T47D (cell line): ENCODE data around the gene SCGB1D2.

Experiments used
- DNase-seq, 2 experiments: peaks; one replicate each; pipeline versions ENCODE4 v3.0.0 to v3.0.0-alpha.2; 2011 to 2012; ENCODE audit warnings: low read depth in 1 of 2, low spot score in 1 of 2
- JUND ChIP-seq: IDR thresholded peaks from 2 replicates; pipeline ENCODE4 v1.6.1; 2012; ENCODE audit warnings: low read depth
- in situ Hi-C: cut with HindIII; loops from 2 replicates; pipeline ENCODE4 v1.10.0; 2016; ENCODE audit warnings: low sequenced_read_pairs, low pct_unique_long_range_greater_than_20kb

The SCGB1D2 gene

GRCh38 chr11:62233730-62234129 is 8.3 kb upstream of the SCGB1D2 start:
- peak in 1 of 2 experiments; percentile 64 for DNase-seq
- in situ Hi-C loops = no loop called here
- TF ChIP-seq JUND = no peak

- in situ Hi-C loops = no loop called here
- DNase-seq = peak; percentile 22 to 73
- TF ChIP-seq JUND = peak; percentile 64; the same call in 1 of the 2 replicates
Measured at GRCh38 chr11:62236187-62236586, 5.9 kb upstream of the SCGB1D2 start.

GRCh38 chr11:62237499-62237898 is 4.5 kb upstream of the SCGB1D2 start:
- no peak for TF ChIP-seq JUND
- DNase-seq = no peak
- in situ Hi-C loops = no loop called here

- DNase-seq = peak; percentile 21 to 70
- in situ Hi-C loops = no loop called here
- peak; percentile 82 for TF ChIP-seq JUND
Measured at GRCh38 chr11:62238151-62238550, 3.9 kb upstream of the SCGB1D2 start.

- DNase-seq = no peak
- no peak for TF ChIP-seq JUND
- in situ Hi-C loops = no loop called here
Measured at GRCh38 chr11:62241095-62241494, 944 bp upstream of the SCGB1D2 start.

GRCh38 chr11:62245271-62245753 is 3.3 kb downstream of the SCGB1D2 start:
- in situ Hi-C loops = no loop called here
- DNase-seq = peak; percentile 44 to 87

GRCh38 chr11:62251698-62252097 is 9.7 kb downstream of the SCGB1D2 start:
- in situ Hi-C loops = no loop called here
- TF ChIP-seq JUND = no peak
- no peak for DNase-seq

More at GRCh38 chr11:62245271-62245753, 3.3 kb downstream of the SCGB1D2 start:
- TF ChIP-seq JUND = no peak

- in situ Hi-C loops = no loop called here
- TF ChIP-seq JUND = no peak
- no peak for DNase-seq
Measured at GRCh38 chr11:62253999-62254542, 12.0 kb downstream of the SCGB1D2 start.

GRCh38 chr11:62256281-62256680 is 14.2 kb downstream of the SCGB1D2 start:
- in situ Hi-C loops = no loop called here
- TF ChIP-seq JUND = no peak
- no peak for DNase-seq

- TF ChIP-seq JUND = no peak
Measured at GRCh38 chr11:62260261-62260953, 18.4 kb downstream of the SCGB1D2 start.

GRCh38 chr11:62264004-62264403 is 22.0 kb downstream of the SCGB1D2 start:
- in situ Hi-C loops = no loop called here
- TF ChIP-seq JUND = no peak
- no peak for DNase-seq

More at GRCh38 chr11:62260261-62260953, 18.4 kb downstream of the SCGB1D2 start:
- in situ Hi-C loops = no loop called here
- no peak for DNase-seq

GRCh38 chr11:62266558-62266957 is 24.5 kb downstream of the SCGB1D2 start:
- TF ChIP-seq JUND = no peak
- DNase-seq = no peak
- in situ Hi-C loops = no loop called here

- in situ Hi-C loops = no loop called here
- no peak for TF ChIP-seq JUND
- DNase-seq = no peak
Measured at GRCh38 chr11:62267050-62267449, 25.0 kb downstream of the SCGB1D2 start.

GRCh38 chr11:62267576-62267975 is 25.5 kb downstream of the SCGB1D2 start:
- in situ Hi-C loops = no loop called here
- no peak for TF ChIP-seq JUND
- no peak for DNase-seq
